H1 (cell line): Measurements from ENCODE around the gene DTWD2. TPM values are rescaled to one million over a fixed set of nuclear protein-coding genes. Genes with fewer than 3 reads are reported as not detected.

ENCODE experiments used
- CTCF ChIA-PET: fragments of 300-600 bp; sonication (Branson Sonifier 250); formaldehyde crosslinking; loops from one replicate; lab custom pipeline; 2021; ENCODE audit not compliant: partially characterized antibody; lab: Charles Lee
- POLR2A ChIA-PET: fragments of 300-600 bp; sonication (Branson Sonifier 250); formaldehyde crosslinking; loops from one replicate; lab custom pipeline; 2021; ENCODE audit warnings: inconsistent platforms; ENCODE audit not compliant: partially characterized antibody; lab: Charles Lee
- DNase-seq, 2 experiments: peaks; one replicate each; pipeline versions ENCODE4 v3.0.0 to v3.0.0-alpha.2; 2010 to 2022; ENCODE audit warnings: low spot score in 2 of 2, low read depth in 1 of 2, mixed read lengths in 1 of 2
- FAIRE-seq: peaks from 2 replicates; lab custom pipeline; 2011; peaks lifted over from hg19 to GRCh38; lab: Jason Lieb, UNC
- H2AFZ ChIP-seq: 2 replicates; pipeline ENCODE4 v1.8.1; 2012; ENCODE audit warnings: low read length, inconsistent platforms
- H2AK5ac ChIP-seq: 2 replicates; pipeline ENCODE4 v1.6.1; 2013; ENCODE audit warnings: low read depth, low read length
- H2BK120ac ChIP-seq: replicated peaks from 2 replicates; pipeline ENCODE3; 2013; ENCODE audit warnings: low read depth, low read length, inconsistent platforms
- H2BK12ac ChIP-seq: 2 replicates; pipeline ENCODE4 v1.6.1; 2013; ENCODE audit warnings: low read depth, low read length
- H2BK15ac ChIP-seq: 2 replicates; pipeline ENCODE4 v1.6.1; 2013; ENCODE audit warnings: low read length
- H2BK20ac ChIP-seq: 2 replicates; pipeline ENCODE4 v1.6.1; 2013; ENCODE audit warnings: low read length
- H2BK5ac ChIP-seq: 2 replicates; pipeline ENCODE4 v1.6.1; 2013; ENCODE audit warnings: low read depth, low read length
- H3K14ac ChIP-seq: 2 replicates; pipeline ENCODE4 v1.6.1; 2013; ENCODE audit warnings: inconsistent platforms; ENCODE audit not compliant: insufficient read length
- H3K18ac ChIP-seq: 2 replicates; pipeline ENCODE4 v1.6.1; 2013; ENCODE audit warnings: low read length; ENCODE audit errors: extremely low read depth
- H3K23ac ChIP-seq: 2 replicates; pipeline ENCODE4 v1.6.1; 2013; ENCODE audit warnings: inconsistent platforms; ENCODE audit not compliant: insufficient read length
- H3K23me2 ChIP-seq: 2 replicates; pipeline ENCODE4 v1.6.1; 2013; ENCODE audit warnings: low read depth, low read length
- H3K27ac ChIP-seq: 2 replicates; pipeline ENCODE4 v1.6.1; 2011; ENCODE audit warnings: low read depth, low read length, inconsistent platforms
- H3K27me3 ChIP-seq, 4 experiments: replicated peaks in 1 of 4; 1 replicate in 1 of 4; 2 replicates in 3 of 4; pipeline versions ENCODE4 v1.6.1 to v1.8.1; 2011 to 2013; ENCODE audit warnings: low read length in 3 of 4, mild to moderate bottlenecking in 3 of 4, inconsistent platforms in 2 of 4, mixed read lengths in 2 of 4, moderate library complexity in 1 of 4; ENCODE audit not compliant: control insufficient read depth in 3 of 4, insufficient read depth in 3 of 4; ENCODE audit errors: extremely low read depth in 1 of 4
- H3K36me3 ChIP-seq, 4 experiments: 2 replicates each; pipeline versions ENCODE4 v1.6.1 to v1.8.1; 2011 to 2013; ENCODE audit warnings: mild to moderate bottlenecking in 4 of 4, low read length in 3 of 4, moderate library complexity in 2 of 4, control low read depth in 1 of 4, inconsistent platforms in 1 of 4; ENCODE audit not compliant: insufficient read depth in 4 of 4, control insufficient read depth in 2 of 4
- H3K4ac ChIP-seq: replicated peaks from 2 replicates; pipeline ENCODE3; 2013; ENCODE audit warnings: low read length, low read depth, mixed read lengths, inconsistent platforms; ENCODE audit not compliant: insufficient read length
- H3K4me1 ChIP-seq, 4 experiments: replicated peaks in 1 of 4; 1 replicate in 1 of 4; 2 replicates in 3 of 4; pipeline versions ENCODE4 v1.6.1 to v1.8.1; 2011 to 2013; ENCODE audit warnings: low read length in 3 of 4, inconsistent platforms in 2 of 4, mixed read lengths in 1 of 4; ENCODE audit not compliant: insufficient read depth in 4 of 4, control insufficient read depth in 3 of 4
- H3K4me2 ChIP-seq, 2 experiments: 2 replicates each; pipeline versions ENCODE4 v1.6.1 to v1.8.1; 2011 to 2013; ENCODE audit warnings: low read depth in 2 of 2, low read length in 2 of 2, control low read depth in 1 of 2, inconsistent platforms in 1 of 2, mild to moderate bottlenecking in 1 of 2; ENCODE audit not compliant: insufficient read depth in 1 of 2
- H3K4me3 ChIP-seq, 4 experiments: fragments of 200-600, 300-600 bp in 1 of 4; sonication (generic), shearing (Covaris generic), sonication (Bioruptor Twin) in 1 of 4; 2 replicates each; pipeline versions ENCODE4 v1.5.1 to v1.8.1; 2011 to 2016; ENCODE audit warnings: low read length in 4 of 4, low read depth in 3 of 4, control low read depth in 2 of 4, inconsistent platforms in 2 of 4, mild to moderate bottlenecking in 2 of 4, mixed read lengths in 1 of 4, moderate library complexity in 1 of 4; ENCODE audit not compliant: insufficient read depth in 2 of 4; ENCODE audit errors: extremely low read depth in 1 of 4
- H3K56ac ChIP-seq: replicated peaks from 2 replicates; pipeline ENCODE3; 2013; ENCODE audit warnings: low read depth, mild to moderate bottlenecking, mixed read lengths, low read length, inconsistent platforms; ENCODE audit not compliant: insufficient read length
- H3K79me1 ChIP-seq: 2 replicates; pipeline ENCODE4 v1.6.1; 2013; ENCODE audit warnings: low read depth, low read length, control low read depth
- H3K79me2 ChIP-seq, 2 experiments: 2 replicates each; pipeline versions ENCODE4 v1.6.1 to v1.8.1; 2012 to 2013; ENCODE audit warnings: low read length in 2 of 2, mild to moderate bottlenecking in 2 of 2, inconsistent platforms in 1 of 2; ENCODE audit not compliant: insufficient read depth in 2 of 2, control insufficient read depth in 1 of 2
- H3K9ac ChIP-seq, 4 experiments: replicated peaks in 1 of 4; 1 replicate in 1 of 4; 2 replicates in 3 of 4; pipeline versions ENCODE4 v1.6.1 to v1.8.1; 2011 to 2013; ENCODE audit warnings: low read depth in 3 of 4, low read length in 3 of 4, control low read depth in 2 of 4, mild to moderate bottlenecking in 2 of 4, moderate library complexity in 2 of 4, inconsistent platforms in 1 of 4; ENCODE audit errors: extremely low read depth in 1 of 4
- H3K9me3 ChIP-seq, 2 experiments: 2 replicates each; pipeline versions ENCODE4 v1.6.1 to v1.8.1; 2012 to 2013; ENCODE audit warnings: mild to moderate bottlenecking in 2 of 2, moderate library complexity in 2 of 2, control low read depth in 1 of 2, inconsistent platforms in 1 of 2, low read depth in 1 of 2, low read length in 1 of 2, mixed read lengths in 1 of 2; ENCODE audit not compliant: insufficient read depth in 2 of 2
- H4K20me1 ChIP-seq, 2 experiments: replicated peaks in 1 of 2; 2 replicates each; pipeline versions ENCODE3 to v1.8.1; 2011 to 2013; ENCODE audit warnings: inconsistent platforms in 2 of 2, low read length in 2 of 2, mild to moderate bottlenecking in 1 of 2; ENCODE audit not compliant: insufficient read depth in 2 of 2, control insufficient read depth in 1 of 2
- H4K5ac ChIP-seq: 2 replicates; pipeline ENCODE4 v1.6.1; 2013; ENCODE audit warnings: low read length, low read depth, mixed read lengths, inconsistent platforms; ENCODE audit not compliant: insufficient read length
- H4K8ac ChIP-seq: 2 replicates; pipeline ENCODE4 v1.8.0; 2013; ENCODE audit warnings: mild to moderate bottlenecking, moderate library complexity, low read length, inconsistent platforms; ENCODE audit not compliant: insufficient read depth; ENCODE audit errors: extremely low read depth
- H4K91ac ChIP-seq: replicated peaks from 2 replicates; pipeline ENCODE3; 2013; ENCODE audit warnings: low read length, mixed read lengths, inconsistent platforms; ENCODE audit not compliant: insufficient read length
- GTF2F1 ChIP-seq: IDR thresholded peaks from 2 replicates; pipeline ENCODE4 v1.6.1; 2012; ENCODE audit warnings: low read depth, low read length, improper control_type of control experiment, borderline replicate concordance
- HDAC6 ChIP-seq: IDR thresholded peaks from one replicate; pipeline ENCODE4 v1.7.1; 2012; ENCODE audit warnings: low read depth, mild to moderate bottlenecking, inconsistent platforms, low read length, moderate library complexity
- KDM5A ChIP-seq: fragments of 200-600 bp; IDR thresholded peaks from 2 replicates; pipeline ENCODE4 v1.7.1; 2012; ENCODE audit warnings: mild to moderate bottlenecking, low read length, inconsistent platforms, mixed read lengths
- MAFK ChIP-seq: IDR thresholded peaks from 2 replicates; pipeline ENCODE4 v1.6.1; 2012; ENCODE audit warnings: low read depth, mild to moderate bottlenecking, improper control_type of control experiment, low read length
- WGBS, 2 experiments: shearing (Covaris generic) in 1 of 2; methylation state at CpG; one replicate each; pipeline versions ENCODE4 v1.1.6 to v1.1.7; 2013 to 2015; ENCODE audit warnings: low lambda C conversion rate in 2 of 2, mixed read lengths in 2 of 2, inconsistent platforms in 1 of 2, low coverage in 1 of 2, missing lambda C conversion rate in 1 of 2; ENCODE audit not compliant: insufficient replicate concordance in 2 of 2, insufficient coverage in 1 of 2, insufficient read length in 1 of 2; ENCODE audit errors: extremely low coverage in 1 of 2, missing lambda C conversion rate in 1 of 2; 5-methylcytosine and 5-hydroxymethylcytosine counted together
- polyA plus RNA-seq, 7 experiments: library from polyadenylated mRNA; depleted of rRNA in 3 of 7; stranded (reverse) in 5 of 7; unstranded in 2 of 7; fragments of >200 nt in 5 of 7; fragments of 200-250 nt in 2 of 7; gene quantifications; 1 replicate in 5 of 7; 2 replicates in 1 of 7; 4 replicates in 1 of 7; pipeline versions ENCODE4 v1.2.1 to v1.2.3, GENCODE V29; 2011 to 2013; ENCODE audit warnings: missing spikeins in 2 of 7, mixed read lengths in 2 of 7
- total RNA-seq: library from RNA; stranded (reverse); fragmentation: NEBNext Ultra II Directional; extraction: Animal tissue kit (Norgen Biotek cat#: 25700); gene quantifications from 2 replicates; pipeline ENCODE4 v1.2.1, GENCODE V29; 2021

The DTWD2 gene
- total and polyA plus RNA-seq, 2 of the 8 experiments (the other 6 are each of a cell fraction or from before 2014, with no cell fraction given), result 4.3 to 17.1 TPM

GRCh38 chr5:118980017-118980416 is 8.3 kb downstream of the DTWD2 start:
- Histone ChIP-seq H3K9me3 (no peaks in the 10 kb centered on the region), H4K91ac (no peak overlapping the region), H3K4me3 (no peak overlapping the region), H3K23ac (no peak overlapping the region), H3K4me2 (no peak overlapping the region), H3K4me1 (no peaks in the 10 kb centered on the region), H2AFZ (no peak overlapping the region), H3K27me3 (no peaks in the 10 kb centered on the region), H3K14ac (no peak overlapping the region)
- DNase-seq, result no peak
- TF ChIP-seq HDAC6, result no peak
- no peak for TF ChIP-seq GTF2F1
- no peak for TF ChIP-seq MAFK
- no peak for TF ChIP-seq KDM5A
- TF ChIP-seq, all 59 proteins: peak for 0
- FAIRE-seq, result no peak
- 47% methylated on average over 2 of the region's 2 CpGs; no CpG with 5 or more reads in 1 of the 2 experiments for WGBS, 2 experiments
- H2BK15ac ChIP-seq, result no peak overlapping the region
- no peaks in the 10 kb centered on the region for H4K20me1 ChIP-seq
- no peak overlapping the region for H2BK120ac ChIP-seq
- H4K8ac ChIP-seq, result no peak overlapping the region
- no peak overlapping the region for H3K4ac ChIP-seq
- H2AK5ac ChIP-seq, result no peak overlapping the region
- no peaks in the 10 kb centered on the region for H3K36me3 ChIP-seq
- no peak overlapping the region for H2BK12ac ChIP-seq
- no peak overlapping the region for H3K27ac ChIP-seq
- no peak overlapping the region for H2BK20ac ChIP-seq
- no peak overlapping the region for H3K56ac ChIP-seq
- no peak overlapping the region for H4K5ac ChIP-seq
- CTCF ChIA-PET, result interaction anchor here (1.0 to 1.1 kb wide), 2 partner anchors 8 to 118 kb away, joined by 3 read pairs; partner anchors contain the start of gene DTWD2
- POLR2A ChIA-PET, result no interaction called here
- H3K79me2 ChIP-seq, result no peaks in the 10 kb centered on the region
- no peak overlapping the region for H2BK5ac ChIP-seq
- H3K79me1 ChIP-seq, result no peaks in the 10 kb centered on the region
- H3K9ac ChIP-seq, result no peak overlapping the region
- H3K18ac ChIP-seq, result no peak overlapping the region
- H3K23me2 ChIP-seq, result no peaks in the 10 kb centered on the region
